Smooth muscle cell (in vitro differentiated cells): ENCODE data around the gene LIG1. TPM values are rescaled to one million over a fixed set of nuclear protein-coding genes. Genes with fewer than 3 reads are reported as not detected.

ENCODE experiments used
- DNase-seq: peaks from one replicate; lab custom pipeline; 2025; ENCODE audit not compliant: unreplicated experiment; lab: John Stamatoyannopoulos, UW
- H2AFZ ChIP-seq: fragments of 200-600 bp; sonication (generic); 2 replicates; pipeline ENCODE4 v1.6.0; 2016; ENCODE audit warnings: antibody characterized with exemption, low read depth, mild to moderate bottlenecking
- H3F3A ChIP-seq: fragments of 200-600 bp; sonication (generic); 2 replicates; pipeline ENCODE4 v1.6.0; 2017; ENCODE audit warnings: antibody characterized with exemption, low read depth
- H3K27ac ChIP-seq: fragments of 200-600 bp; sonication (generic); 2 replicates; pipeline ENCODE4 v1.5.1; 2016; ENCODE audit warnings: low read depth, mild to moderate bottlenecking
- H3K27me3 ChIP-seq: fragments of 200-600 bp; sonication (generic); 2 replicates; pipeline ENCODE4 v1.6.1; 2016; ENCODE audit warnings: low read depth, mild to moderate bottlenecking
- H3K36me3 ChIP-seq: fragments of 200-600 bp; sonication (generic); 2 replicates; pipeline ENCODE4 v1.5.1; 2016; ENCODE audit warnings: low read depth
- H3K4me1 ChIP-seq: fragments of 200-600 bp; sonication (generic); 2 replicates; pipeline ENCODE4 v1.5.1; 2016; ENCODE audit warnings: low read depth
- H3K4me2 ChIP-seq: fragments of 200-600 bp; sonication (generic); 2 replicates; pipeline ENCODE4 v1.6.0; 2016; ENCODE audit warnings: mild to moderate bottlenecking
- H3K4me3 ChIP-seq: fragments of 200-600 bp; sonication (generic); 2 replicates; pipeline ENCODE4 v1.5.1; 2016; ENCODE audit warnings: mild to moderate bottlenecking
- H3K79me2 ChIP-seq: fragments of 200-600 bp; sonication (generic); 2 replicates; pipeline ENCODE4 v1.6.0; 2016; ENCODE audit warnings: low read depth, mild to moderate bottlenecking
- H3K9ac ChIP-seq: fragments of 200-600 bp; sonication (generic); 2 replicates; pipeline ENCODE4 v1.6.0; 2016; ENCODE audit warnings: low read depth
- H3K9me3 ChIP-seq: fragments of 200-600 bp; sonication (generic); replicated peaks from 2 replicates; pipeline ENCODE4 v1.5.1; 2016; ENCODE audit warnings: low read depth
- H4K20me1 ChIP-seq: fragments of 200-600 bp; sonication (generic); 2 replicates; pipeline ENCODE4 v1.6.0; 2016; ENCODE audit warnings: low read depth
- WGBS: methylation state at CpG from one replicate; pipeline ENCODE4 v1.1.7; 2016; ENCODE audit warnings: low lambda C conversion rate; 5-methylcytosine and 5-hydroxymethylcytosine counted together
- polyA plus RNA-seq: library from polyadenylated mRNA; unstranded; fragments of >200 nt; fragmentation: Nextera tagmentation; extraction: Ambion mirVana; gene quantifications from 2 replicates; pipeline ENCODE4 v1.2.1, GENCODE V29; 2016
- total RNA-seq: library from RNA; depleted of rRNA; stranded (reverse); fragments of >200 nt; gene quantifications from 2 replicates; pipeline ENCODE4 v1.2.3, GENCODE V29; 2014
- TF ChIP-seq, protein P1 (sequence below): fragments of 200-600 bp; sonication (generic); IDR thresholded peaks from 2 replicates; pipeline ENCODE4 v1.5.1; 2017; ENCODE audit warnings: borderline replicate concordance, mild to moderate bottlenecking, antibody characterized with exemption; ENCODE audit not compliant: insufficient read depth, poor library complexity, severe bottlenecking

The LIG1 gene
- total and polyA plus RNA-seq, 2 experiments from 2014 or later = 16.5 to 26.1 TPM

- Histone ChIP-seq H3K4me3 (no peak overlapping the region), H3K4me2 (peak overlapping the region; percentile 80), H3K27me3 (no peaks in the 10 kb centered on the region), H2AFZ (no peak overlapping the region), H3K36me3 (no peaks in the 10 kb centered on the region), H3K9ac (no peak overlapping the region), H3K4me1 (no peaks in the 10 kb centered on the region), H3F3A (no peaks in the 10 kb centered on the region), H4K20me1 (no peaks in the 10 kb centered on the region), H3K27ac (peak overlapping the region; percentile 82), H3K9me3 (no peaks in the 10 kb centered on the region), H3K79me2 (no peaks in the 10 kb centered on the region)
- no peak for DNase-seq
- 88% methylated on average over 7 of the region's 7 CpGs for WGBS
- TF ChIP-seq, protein P1, sequence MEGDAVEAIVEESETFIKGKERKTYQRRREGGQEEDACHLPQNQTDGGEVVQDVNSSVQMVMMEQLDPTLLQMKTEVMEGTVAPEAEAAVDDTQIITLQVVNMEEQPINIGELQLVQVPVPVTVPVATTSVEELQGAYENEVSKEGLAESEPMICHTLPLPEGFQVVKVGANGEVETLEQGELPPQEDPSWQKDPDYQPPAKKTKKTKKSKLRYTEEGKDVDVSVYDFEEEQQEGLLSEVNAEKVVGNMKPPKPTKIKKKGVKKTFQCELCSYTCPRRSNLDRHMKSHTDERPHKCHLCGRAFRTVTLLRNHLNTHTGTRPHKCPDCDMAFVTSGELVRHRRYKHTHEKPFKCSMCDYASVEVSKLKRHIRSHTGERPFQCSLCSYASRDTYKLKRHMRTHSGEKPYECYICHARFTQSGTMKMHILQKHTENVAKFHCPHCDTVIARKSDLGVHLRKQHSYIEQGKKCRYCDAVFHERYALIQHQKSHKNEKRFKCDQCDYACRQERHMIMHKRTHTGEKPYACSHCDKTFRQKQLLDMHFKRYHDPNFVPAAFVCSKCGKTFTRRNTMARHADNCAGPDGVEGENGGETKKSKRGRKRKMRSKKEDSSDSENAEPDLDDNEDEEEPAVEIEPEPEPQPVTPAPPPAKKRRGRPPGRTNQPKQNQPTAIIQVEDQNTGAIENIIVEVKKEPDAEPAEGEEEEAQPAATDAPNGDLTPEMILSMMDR = no peak
These were observed 58.9 kb downstream of the LIG1 start for GRCh38 chr19:48111280-48111679.

- H4K20me1 ChIP-seq = no peaks in the 10 kb centered on the region
- no peaks in the 10 kb centered on the region for H3K9me3 ChIP-seq
- H2AFZ ChIP-seq = no peak within 1 kb of the TSS
- H3K79me2 ChIP-seq = no peaks in the 10 kb centered on the region
- peak within 1 kb of the TSS; percentile 80 for H3K4me2 ChIP-seq
- 3% methylated on average over 27 of the region's 27 CpGs for WGBS
- no peaks in the 10 kb centered on the region for H3K27me3 ChIP-seq
- DNase-seq = peak; percentile 73
- H3K4me3 ChIP-seq = peak within 1 kb of the TSS; percentile 40
- peak within 1 kb of the TSS; percentile 72 for H3K9ac ChIP-seq
- TF ChIP-seq, protein P1 = no peak
- no peaks in the 10 kb centered on the region for H3K36me3 ChIP-seq
- H3K4me1 ChIP-seq = no peaks in the 10 kb centered on the region
- H3K27ac ChIP-seq = peak within 1 kb of the TSS; percentile 82
- H3F3A ChIP-seq = no peaks in the 10 kb centered on the region
These were observed 59.7 kb downstream of the LIG1 start, which contains the start of gene PLA2G4C for GRCh38 chr19:48110350-48110966. Gene PLA2G4C (minus strand): TSS chr19:48110817. CDS start chr19:48106529, 4,288 bp downstream.

GRCh38 chr19:48108997-48109782 is 61.0 kb downstream of the LIG1 start:
- WGBS = 87% methylated on average over 15 of the region's 15 CpGs
- Histone ChIP-seq H4K20me1 (no peaks in the 10 kb centered on the region), H3K9ac (no peak overlapping the region)

More at GRCh38 chr19:48108997-48109782, 61.0 kb downstream of the LIG1 start:
- Histone ChIP-seq H3K36me3 (no peaks in the 10 kb centered on the region), H3K27me3 (no peaks in the 10 kb centered on the region), H3K4me2 (no peak overlapping the region), H3K4me1 (no peaks in the 10 kb centered on the region), H3K79me2 (no peaks in the 10 kb centered on the region), H3K4me3 (no peak overlapping the region), H2AFZ (no peak overlapping the region), H3K27ac (no peak overlapping the region), H3K9me3 (no peaks in the 10 kb centered on the region), H3F3A (no peaks in the 10 kb centered on the region)
- DNase-seq = no peak
- TF ChIP-seq, protein P1 = no peak
